ENCODE results near the gene EPN3.

Gene EPN3

DNA sequence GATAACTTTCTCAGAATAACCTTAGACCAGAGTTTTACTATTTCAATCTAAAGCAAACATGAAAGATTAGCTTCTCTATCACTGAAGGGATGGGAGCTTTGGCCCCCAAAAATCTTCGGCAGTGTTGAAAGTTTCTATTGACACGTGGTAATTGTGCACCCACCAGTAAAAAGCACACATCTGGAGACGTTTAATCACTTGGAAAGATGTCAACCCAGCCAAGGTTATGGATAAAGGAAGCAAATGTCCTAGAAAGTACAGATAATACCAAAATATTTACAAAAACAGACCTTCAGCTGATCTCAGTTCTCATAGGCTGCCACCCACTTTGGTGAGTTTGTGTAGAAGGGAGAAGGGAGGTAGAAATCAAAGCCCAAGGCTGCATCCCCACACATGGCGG, 19.0 kb upstream of the EPN3 start:
- no peak for DNase-seq

DNA sequence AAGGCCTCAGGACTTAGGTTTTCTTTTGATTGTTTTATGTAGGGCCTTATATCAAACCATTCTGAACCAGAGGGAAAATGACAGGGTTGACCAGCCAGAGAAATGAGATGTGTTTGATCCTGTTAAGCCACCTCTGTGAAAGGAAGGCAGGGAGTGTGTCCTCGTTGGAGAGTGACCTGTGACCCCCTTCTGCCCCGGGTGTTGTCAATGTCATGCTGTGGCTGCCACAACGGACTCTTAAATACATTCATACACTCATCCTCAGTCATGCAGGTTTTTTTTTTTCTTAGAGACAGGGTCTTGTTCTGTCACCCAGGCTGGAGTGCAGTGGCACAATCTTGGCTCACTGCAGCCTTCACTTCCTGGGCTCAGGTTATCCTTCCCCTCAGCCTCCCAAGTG, 18.1 kb upstream of the EPN3 start:
- DNase-seq = no peak

DNA sequence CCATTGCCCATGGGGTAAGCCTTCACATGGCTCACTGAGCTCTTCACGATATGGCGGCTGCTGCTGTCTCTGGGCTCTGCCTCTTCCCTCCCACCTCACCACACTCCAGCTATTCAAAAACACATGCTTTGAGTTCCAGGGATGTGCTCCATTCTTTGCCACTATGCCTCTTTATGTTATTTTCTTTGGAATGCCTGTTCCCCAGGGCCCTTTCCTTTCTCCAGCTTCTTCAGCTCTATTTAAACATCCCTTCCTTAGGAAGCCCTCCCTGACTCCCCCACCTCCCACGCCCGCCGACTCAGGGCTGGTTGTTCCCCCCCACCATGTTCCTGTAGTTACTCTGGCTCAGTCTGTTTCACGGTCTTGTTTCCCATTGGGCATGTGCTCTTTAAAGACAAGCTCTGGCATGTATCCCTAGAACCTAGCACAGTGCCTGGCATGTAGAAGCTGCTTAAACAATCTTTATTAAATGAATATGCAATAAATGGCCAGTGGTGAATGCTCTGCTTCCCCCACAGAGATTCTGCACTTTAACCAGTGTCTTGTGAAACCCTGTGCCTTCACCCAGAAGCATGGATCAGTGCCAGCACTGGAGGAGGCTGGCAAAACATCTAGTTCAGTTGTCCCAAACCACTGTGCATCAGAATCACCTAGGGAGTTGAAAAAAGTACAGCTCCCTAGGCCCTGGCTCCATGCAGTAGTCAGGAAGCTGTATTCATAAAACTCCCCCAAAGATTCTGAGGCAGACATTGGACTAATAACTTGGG, 17.4 kb upstream of the EPN3 start:
- DNase-seq = peak; percentile 38

DNA sequence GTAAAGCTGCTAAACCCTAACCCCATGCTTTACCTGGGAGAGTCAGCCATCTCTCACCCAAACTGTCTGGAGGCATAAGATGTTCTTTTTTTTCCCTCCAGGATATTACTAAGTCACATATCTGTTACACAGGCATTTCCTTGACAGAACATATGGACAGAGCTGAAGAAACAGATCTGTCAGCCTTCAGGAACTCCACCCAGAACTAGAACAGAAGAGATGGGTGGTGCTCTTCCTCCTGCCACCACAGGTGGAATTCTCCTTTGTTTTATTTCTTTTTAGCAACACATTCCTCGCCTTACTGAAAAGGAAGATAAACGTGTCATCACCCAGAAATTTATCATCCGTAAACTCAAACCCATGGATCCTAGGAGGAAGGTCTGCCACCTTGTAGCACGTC, 15.5 kb upstream of the EPN3 start:
- no peak for DNase-seq

DNA sequence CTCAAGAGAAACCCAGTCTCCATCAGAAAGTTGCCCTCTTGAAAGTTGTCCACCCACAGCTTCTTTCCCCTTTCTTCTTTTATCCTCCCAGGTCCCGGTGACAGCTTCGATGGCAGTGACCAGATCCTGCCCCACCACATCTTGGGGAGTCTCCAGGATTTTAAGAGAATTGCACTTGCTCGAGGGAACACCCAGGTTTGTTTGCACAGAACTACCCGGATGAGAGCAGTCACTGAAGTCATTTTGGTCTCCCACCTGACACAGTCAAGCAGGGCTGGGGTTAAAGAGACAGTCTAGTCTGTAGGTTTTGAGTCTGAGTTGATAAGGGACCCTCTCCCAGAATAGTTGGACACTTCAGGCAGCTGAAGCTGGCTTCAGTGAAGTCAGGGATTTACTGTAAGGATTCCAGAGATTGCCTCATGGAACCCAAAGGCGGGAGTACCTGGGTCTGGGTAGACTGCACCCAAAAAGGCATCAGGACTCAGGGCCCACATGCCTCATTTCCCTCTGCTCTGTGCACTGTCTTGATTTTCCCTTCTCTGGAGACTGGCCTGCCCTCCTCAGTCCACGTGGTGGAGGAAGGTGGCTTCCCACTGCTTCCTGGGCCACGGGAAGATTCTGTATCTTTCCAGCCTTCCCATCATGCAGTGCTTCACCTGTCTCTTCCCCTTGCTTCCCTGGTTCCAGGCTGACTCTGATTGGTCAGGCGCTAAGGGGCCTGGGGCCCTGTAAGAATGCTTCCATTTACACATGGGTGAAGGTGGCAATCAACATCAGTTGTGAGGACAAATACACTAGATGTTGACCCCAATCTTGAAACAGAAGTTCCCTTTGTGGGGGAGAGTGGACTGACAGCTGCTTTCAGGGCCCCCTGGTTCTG, 14.8 kb upstream of the EPN3 start:
- no peak for DNase-seq

DNA sequence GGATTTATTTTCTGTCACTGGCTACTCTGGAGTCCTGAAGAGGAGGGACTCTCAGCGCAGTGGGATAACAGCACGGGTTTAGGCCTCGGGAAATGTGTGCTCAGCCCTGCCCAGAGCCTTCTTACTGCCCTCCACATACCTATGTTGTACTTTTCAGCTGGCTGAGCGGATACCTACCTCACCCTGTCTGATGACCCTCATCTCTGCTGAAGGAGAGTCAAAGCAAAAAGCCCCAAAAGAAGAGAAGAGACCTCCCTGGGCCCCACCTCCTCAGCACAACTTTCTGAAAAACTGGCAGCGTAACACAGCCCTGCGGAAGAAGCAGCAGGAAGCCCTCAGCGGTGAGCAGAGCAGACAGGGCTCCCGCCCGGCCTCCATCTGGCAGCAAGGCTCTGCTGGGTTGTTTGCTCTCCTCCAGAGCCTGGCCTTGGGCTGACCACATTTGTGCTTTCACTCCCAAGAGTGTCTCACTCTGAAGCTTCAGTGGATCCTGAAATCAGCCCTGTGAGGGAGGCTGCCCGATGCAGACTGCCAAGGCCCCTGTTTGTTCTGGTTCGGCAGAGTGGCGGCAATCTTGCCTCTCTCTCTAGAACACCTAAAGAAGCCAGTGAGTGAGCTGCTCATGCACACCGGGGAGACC, 14.0 kb upstream of the EPN3 start:
- DNase-seq = no peak

DNA sequence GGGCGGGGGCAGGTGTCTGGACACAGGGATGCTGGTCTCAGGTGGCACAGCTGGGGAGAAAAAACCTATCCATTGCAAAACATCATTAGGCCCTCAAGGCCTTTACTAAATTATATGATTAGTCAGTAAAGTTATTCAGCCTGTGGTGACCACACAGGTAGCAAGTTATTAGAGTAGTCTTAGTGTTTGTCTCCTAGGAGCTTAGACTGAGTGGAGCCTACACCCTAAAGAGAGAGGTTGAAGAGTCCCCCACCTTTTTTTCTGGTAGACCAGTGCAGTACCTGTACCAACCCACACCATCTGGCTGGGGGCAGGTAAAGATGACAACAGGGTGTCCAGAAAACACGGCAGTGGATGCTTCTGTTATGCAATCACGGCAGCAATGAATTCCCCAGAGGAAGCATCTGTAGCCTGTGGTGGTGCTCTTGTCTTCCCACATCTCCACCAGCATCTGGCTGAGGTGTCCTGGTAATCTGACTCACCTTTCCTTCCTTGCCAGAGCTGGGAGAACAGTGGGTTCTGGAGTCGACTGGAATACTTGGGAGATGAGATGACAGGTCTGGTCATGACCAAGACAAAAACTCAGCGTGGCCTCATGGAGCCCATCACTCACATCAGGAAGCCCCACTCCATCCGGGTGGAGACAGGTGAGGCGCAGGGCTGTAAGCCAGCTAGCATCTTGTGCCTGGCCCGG, 13.2 kb upstream of the EPN3 start:
- DNase-seq = no peak

DNA sequence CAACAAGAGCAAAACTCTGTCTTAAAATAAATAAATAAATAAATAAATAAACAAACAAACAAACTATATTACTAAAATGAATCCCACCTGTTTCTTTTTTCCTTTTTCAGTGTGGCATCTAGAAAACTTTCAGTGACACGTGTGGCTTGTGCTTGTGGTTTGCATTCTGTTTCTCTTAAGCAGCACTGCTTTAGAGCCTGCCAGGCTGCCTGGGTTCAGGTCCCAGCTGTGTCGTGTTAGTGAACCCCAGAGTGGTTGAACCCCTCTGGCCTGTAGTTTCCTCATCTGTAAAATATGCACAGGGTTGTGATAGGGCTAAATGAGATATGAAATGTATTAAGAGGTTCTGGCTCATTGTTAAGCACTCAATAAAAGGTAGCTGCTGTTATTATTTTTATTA, 12.1 kb upstream of the EPN3 start:
- DNase-seq = no peak

DNA sequence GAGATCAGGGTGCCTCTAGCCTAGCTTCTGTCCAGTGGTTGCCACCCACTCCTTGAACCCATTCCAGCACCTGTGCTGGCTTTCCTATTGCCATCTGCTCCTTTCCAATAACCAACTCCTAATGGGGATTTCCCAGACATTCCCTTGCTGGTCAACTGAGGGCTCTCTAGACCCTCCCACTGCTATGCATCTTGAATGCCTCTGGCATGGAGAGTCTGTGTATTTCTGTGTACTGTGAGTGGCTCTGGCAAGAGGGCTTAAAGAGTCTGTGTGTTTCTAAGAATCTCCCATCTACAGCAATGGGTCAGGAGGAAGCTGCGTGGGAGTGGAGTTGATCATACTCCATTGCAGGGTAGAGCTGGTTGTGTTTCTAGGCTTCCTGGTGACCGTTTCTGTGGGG, 11.0 kb upstream of the EPN3 start:
- DNase-seq = no peak

DNA sequence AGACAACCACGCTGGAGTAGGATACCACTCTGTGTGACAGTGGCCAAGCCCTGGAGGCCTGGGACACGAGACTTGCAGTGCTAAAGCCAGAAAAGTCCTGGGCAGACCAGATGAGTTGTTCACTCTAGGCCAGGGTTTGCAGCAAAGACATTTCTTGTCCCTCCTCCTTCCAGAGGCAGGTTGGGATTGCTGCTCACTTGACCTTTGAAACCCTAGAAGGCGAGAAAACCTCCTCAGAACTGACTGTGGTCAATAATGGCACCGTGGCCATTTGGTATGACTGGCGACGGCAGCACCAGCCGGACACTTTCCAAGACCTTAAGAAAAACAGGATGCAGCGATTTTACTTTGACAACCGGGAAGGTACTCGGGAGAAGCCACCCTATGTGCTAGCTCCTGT, 9.8 kb upstream of the EPN3 start:
- no peak for DNase-seq

DNA sequence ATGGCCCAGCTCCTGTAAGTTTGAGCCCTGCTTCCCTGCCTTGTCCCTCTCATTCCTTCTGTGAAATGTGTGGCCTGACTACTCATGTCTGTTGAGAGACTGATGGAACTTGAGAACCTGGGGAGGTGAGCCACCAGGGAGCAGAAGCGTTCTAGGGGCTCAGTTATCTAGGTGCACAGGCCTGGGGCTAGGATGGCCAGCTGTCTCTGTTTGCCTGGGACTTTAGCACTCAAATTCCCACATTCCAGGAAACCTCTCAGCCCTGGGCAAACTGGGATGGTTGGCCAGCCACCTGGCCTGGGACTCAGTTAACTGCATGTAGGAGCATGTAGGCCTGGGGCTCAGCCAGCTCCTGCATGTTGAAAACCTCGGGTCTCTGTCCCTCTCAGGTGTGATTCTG, 9.3 kb upstream of the EPN3 start:
- no peak for DNase-seq

DNA sequence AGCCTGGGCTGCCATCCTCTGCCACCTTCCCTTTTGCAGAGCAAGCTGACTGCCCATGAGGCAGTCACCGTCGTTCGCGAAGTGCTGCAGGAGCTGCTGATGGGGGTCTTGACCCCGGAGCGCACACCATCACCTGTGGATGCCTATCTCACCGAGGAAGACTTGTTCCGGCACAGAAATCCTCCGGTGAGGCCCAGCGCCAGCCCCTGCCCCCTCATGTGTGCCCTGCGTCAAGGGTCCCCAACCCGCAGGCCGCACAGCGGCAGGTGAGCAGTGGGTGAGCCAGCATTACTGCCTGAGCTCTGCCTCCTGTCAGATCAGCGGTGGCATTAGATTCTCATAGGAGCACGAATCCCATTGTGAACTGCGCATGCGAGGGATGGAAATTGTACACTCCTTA, 7.7 kb upstream of the EPN3 start:
- no peak for DNase-seq

DNA sequence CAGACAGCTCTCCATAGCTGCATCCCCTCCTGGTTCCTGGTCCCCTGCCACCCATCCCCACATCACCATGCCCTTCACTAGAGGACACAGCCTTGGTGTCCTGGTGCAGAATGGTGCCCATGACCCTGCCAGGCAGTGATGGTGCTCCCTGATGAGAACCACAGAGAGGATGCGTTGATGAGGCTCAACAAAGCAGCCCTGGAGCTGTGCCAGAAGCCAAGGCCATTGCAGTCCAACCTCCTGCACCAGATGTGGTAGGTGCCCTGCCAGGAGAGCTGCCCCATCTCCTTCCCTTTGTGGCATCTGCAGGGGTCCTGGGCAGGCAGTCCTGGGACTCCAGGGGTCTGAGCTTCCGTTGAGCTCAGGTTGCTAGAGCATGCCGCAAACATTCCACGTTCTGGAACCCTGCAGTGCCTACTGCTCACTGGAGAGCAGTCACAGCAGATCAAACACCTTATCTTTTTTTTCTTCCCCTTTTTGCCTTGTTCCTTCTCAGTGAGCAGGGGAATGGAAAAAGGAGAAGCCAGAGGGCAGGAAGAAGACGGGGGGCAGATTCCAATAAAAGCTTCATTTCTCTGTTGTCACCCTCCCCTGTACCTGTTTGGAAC, 5.3 kb upstream of the EPN3 start:
- DNase-seq = no peak

DNA sequence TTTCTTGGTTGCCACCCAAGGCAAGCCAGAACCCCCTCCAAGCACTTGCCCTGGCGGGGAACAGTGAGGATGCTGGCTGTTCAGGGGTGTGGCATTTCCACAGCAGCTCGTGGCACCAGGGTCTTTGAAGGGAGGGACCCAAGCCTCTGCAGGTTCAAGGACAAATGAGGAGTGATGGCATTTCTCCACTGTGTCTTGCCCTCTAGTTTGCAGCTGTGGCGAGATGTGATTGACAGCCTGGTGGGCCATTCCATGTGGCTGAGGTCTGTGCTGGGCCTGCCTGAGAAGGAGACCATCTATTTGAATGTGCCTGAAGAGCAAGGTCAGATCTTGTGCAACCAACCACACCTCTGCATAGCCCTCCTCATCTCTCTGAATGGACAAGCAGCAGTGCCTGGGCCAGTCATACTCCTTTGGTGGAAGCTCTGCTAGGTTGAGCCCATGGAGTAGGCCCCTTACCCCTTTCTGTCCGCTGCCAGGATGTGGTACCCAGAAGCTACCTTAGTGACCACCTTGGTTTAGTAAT, 4.5 kb upstream of the EPN3 start:
- DNase-seq = no peak

DNA sequence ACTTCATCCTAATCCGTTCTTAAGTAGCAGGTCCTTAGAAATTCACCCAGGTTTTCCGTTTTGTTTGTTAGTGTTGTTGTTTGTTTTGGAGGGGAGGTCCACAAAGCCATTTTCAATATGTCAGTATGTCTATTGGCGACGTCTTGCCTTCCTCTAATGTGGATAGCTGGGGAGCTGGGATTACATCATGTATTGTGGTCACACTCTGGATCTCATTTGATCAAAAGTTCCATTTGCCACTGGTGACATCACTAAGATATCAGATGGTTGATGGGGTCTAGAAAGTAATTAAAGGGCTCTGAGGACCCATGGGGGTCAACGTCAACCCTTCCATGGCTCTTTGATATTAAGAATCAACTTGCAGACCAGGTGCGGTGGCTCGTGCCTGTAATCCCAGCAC, 2.7 kb upstream of the EPN3 start:
- no peak for DNase-seq

DNA sequence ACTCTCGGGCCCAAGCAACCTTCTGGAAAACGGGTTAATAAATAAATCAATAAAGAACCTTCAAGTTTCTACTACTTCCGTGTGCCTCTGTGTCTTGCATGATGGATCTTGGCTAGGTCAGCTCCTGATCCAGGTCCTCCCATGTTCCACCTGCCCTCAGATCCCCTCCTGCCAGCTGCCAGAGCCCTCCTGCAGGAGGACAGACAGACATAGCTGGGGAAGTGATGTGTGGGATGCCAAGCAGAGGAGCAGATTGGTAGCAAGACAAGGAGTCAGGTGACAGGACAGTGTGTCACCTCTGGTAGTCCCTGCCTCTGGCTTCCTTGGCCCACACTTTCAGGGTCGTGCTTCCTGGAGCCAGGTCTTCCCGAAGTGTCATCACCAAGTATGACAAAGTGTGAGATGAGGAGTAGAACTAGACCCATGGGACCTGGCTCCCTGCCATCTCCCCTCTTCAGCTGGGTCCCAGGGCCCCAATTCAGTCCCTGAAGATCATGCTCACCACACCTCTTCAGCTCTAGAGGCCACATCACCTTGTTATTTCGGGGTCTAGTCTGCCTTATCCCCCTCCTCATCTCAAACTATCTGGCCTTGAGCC, 1.0 kb upstream of the EPN3 start:
- no peak for DNase-seq

DNA sequence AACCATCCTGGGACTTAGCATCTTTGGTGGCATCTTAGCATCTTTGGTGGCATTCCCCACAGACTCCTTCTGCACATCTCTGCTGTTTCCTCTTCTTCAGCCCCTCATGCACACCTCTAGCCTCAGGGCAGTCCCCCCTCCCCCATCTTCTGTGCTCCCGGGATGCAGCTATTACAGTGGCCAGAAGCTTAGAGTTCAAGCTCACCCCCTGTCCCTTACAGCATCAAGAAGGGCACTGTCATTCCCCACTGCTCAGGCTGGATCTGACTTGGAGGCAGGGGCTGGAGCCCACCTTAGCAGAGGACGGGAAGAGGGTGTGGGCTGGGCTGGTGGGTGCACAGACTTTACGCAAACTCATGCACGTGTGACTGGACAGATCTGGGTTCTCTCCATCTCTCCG, 650 bp downstream of the EPN3 start:
- DNase-seq = no peak

DNA sequence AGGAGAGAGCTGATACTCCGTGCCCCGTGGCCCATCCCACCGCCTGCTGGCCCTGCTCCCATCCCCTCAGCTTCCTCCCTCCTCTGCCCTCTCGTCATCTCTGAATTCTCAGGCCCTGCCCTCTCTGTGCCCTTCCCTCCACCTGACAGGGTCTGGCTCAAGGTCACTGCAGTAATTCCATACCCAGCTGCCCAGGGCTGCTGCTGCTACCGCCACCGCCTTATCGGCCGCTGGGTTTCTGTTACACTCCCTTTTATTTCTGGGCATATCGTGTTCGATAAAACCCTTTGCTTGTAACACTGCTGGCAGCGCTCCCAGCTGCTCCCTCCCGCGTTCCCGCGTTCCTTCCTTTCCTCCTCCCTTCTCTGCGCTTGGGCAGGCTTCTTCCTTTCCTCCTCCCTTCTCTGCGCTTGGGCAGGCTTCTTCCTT, 1.2 kb downstream of the EPN3 start:
- DNase-seq = peak; percentile 57

DNA sequence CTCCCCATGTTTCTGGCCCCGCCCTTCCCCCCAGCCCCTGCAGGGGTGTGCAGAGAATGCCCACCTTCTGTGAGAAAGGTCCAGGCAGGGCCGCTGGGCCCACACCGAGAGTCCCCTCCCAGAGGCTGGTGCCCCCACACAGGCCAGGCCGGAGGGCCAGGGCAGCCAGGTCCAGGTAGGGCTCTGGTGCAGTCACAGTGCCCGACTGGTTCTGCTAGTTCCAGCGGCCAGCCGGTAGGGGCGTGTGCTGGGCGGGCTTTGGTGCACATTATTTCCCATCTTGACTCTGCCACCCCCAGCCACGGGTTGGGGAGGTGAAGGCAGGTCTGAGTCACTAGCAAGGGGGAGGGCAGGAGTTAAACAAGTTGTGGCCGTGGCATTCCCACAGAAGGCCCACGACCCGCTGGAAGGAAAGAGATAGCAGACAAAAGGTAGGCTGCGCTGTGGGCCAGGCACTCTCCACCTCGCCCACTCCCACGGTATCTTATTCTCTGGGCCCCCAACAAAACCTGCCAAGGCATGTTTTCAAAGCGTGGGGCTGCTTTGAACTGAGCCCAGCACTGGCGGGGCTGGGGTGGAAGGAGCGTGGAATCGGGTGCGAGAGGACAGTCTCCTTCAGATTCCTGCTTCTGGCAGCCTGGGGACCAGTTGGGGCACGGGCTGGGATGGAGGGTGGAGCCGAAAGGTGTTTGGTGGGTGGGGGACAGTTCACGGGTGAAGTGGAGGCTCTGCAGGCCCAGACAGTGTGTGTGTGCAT, 1.9 kb downstream of the EPN3 start:
- peak; percentile 17 for DNase-seq

DNA sequence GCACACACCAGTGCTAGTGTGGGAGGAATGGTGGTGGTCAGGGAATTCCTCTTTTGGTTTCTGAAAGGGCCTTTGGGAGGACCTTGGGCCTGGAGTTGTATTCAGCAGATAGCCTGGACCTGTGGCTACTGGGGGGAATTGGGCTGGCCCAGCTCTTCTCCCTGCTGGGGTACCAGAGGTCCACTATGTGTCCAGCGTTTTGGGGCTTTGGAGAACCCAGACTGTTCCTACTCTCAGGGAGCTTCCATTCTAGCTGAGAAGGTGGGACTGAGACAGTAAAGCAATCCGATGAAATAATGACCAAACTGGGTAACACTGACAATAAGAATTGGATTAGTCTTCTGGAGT, 2.4 kb downstream of the EPN3 start:
- no peak for DNase-seq

DNA sequence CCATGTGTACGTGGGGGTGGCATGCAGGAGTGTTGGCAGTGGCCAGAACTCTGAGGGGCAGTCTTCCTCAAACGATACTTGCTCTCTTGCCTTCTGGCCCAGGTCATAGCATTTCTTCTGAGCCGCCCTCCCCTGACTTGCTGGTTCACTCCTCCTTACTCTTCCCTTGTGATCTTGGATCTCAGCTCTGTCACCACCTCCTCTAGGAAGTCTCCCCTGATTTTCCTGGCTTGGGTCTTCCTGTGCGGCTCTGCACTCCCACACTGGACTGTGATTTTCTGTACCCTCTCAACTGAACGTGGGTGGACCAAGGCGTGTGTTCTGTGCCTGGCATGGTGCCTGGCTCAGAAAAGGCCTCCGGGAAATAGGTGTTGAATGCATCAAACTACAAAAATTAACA, 2.9 kb downstream of the EPN3 start:
- DNase-seq = no peak

Measured in fibroblast of skin of right quadriceps (primary cell).